Memory B cell (primary cell): ENCODE results near the gene ANKRD65.
"Not testable (repeated sequence)": the region's sequence is repeated elsewhere in the genome, so short reads cannot be mapped to it uniquely, and the experiment has no call there.

Experiments used
- ATAC-seq: fragments of 150-1000 bp; cut with Tn5 transposase; 2 replicates; pipeline ENCODE4 v1.10.0; 2021; ENCODE audit warnings: low read depth, mild to moderate bottlenecking, moderate library complexity
- DNase-seq, 2 donors: peaks; one replicate each; pipeline ENCODE4 v3.0.0; 2022; ENCODE audit warnings: low spot score in 2 of 2
- H3K27ac Mint-ChIP-seq: one replicate; pipeline ENCODE4 v1.8.0; 2022; ENCODE audit warnings: mild to moderate bottlenecking, moderate library complexity, mixed read lengths
- H3K27me3 Mint-ChIP-seq: one replicate; pipeline ENCODE4 v1.8.0; 2022; ENCODE audit warnings: mixed read lengths
- H3K36me3 Mint-ChIP-seq: one replicate; pipeline ENCODE4 v1.8.0; 2022; ENCODE audit warnings: mild to moderate bottlenecking, mixed read lengths
- H3K4me1 Mint-ChIP-seq: one replicate; pipeline ENCODE4 v1.8.0; 2022; ENCODE audit warnings: mixed read lengths
- H3K4me3 Mint-ChIP-seq: one replicate; pipeline ENCODE4 v1.8.0; 2022; ENCODE audit warnings: mild to moderate bottlenecking, moderate library complexity, mixed read lengths
- H3K9me3 Mint-ChIP-seq: one replicate; pipeline ENCODE4 v1.8.0; 2022; ENCODE audit warnings: mixed read lengths

Gene ANKRD65

GRCh38 chr1:1421147-1421906 is at the start of gene ANKRD65:
Gene ANKRD65, minus strand, starts transcription at chr1:1421276. Its CDS starts 271 bp downstream, at chr1:1421005.
- Mint-ChIP-seq H3K4me3 (peak within 1 kb of the TSS; percentile 58), H3K27me3 (peaks cover 21% of the 10 kb centered on the region), H3K27ac (no peak within 1 kb of the TSS), H3K4me1 (peaks cover 3% of the 10 kb centered on the region), H3K9me3 (no peaks in the 10 kb centered on the region), H3K36me3 (peaks cover 2% of the 10 kb centered on the region)
- ATAC-seq (no peak), DNase-seq (no peak)

- H3K36me3 Mint-ChIP-seq, H3K4me3 Mint-ChIP-seq, H3K9me3 Mint-ChIP-seq, DNase-seq, H3K27ac Mint-ChIP-seq, H3K27me3 Mint-ChIP-seq, ATAC-seq: not testable (repeated sequence)
- peaks cover 14% of the 10 kb centered on the region for H3K4me1 Mint-ChIP-seq
Measured at GRCh38 chr1:1468196-1468985, 47.3 kb upstream of the ANKRD65 start.

- Mint-ChIP-seq H3K4me3 (no peak overlapping the region), H3K4me1 (no peaks in the 10 kb centered on the region), H3K36me3 (no peaks in the 10 kb centered on the region), H3K27ac (no peak overlapping the region), H3K27me3 (peaks cover 2% of the 10 kb centered on the region), H3K9me3 (no peaks in the 10 kb centered on the region)
- no peak for ATAC-seq
- no peak for DNase-seq
Measured at GRCh38 chr1:1463312-1463711, 42.2 kb upstream of the ANKRD65 start.

GRCh38 chr1:1462318-1462966 is 41.4 kb upstream of the ANKRD65 start:
- no peaks in the 10 kb centered on the region for H3K4me1 Mint-ChIP-seq
- H3K9me3 Mint-ChIP-seq = no peaks in the 10 kb centered on the region
- peak overlapping the region; percentile 35 for H3K27ac Mint-ChIP-seq
- DNase-seq = peak in 1 of 2 donors; percentile 26
- peak; percentile 83 for ATAC-seq
- peaks cover 2% of the 10 kb centered on the region for H3K27me3 Mint-ChIP-seq
- peak overlapping the region; percentile 67 for H3K4me3 Mint-ChIP-seq
- no peaks in the 10 kb centered on the region for H3K36me3 Mint-ChIP-seq

GRCh38 chr1:1461721-1462317 is 40.7 kb upstream of the ANKRD65 start:
- Mint-ChIP-seq H3K4me1 (no peaks in the 10 kb centered on the region), H3K27ac (peak overlapping the region; percentile 35), H3K27me3 (peaks cover 4% of the 10 kb centered on the region), H3K4me3 (peak overlapping the region; percentile 67), H3K36me3 (no peaks in the 10 kb centered on the region), H3K9me3 (no peaks in the 10 kb centered on the region)
- DNase-seq (no peak), ATAC-seq (no peak)

GRCh38 chr1:1460540-1461130 is 39.6 kb upstream of the ANKRD65 start:
- H3K9me3 Mint-ChIP-seq = no peaks in the 10 kb centered on the region
- H3K36me3 Mint-ChIP-seq = no peaks in the 10 kb centered on the region
- H3K4me3 Mint-ChIP-seq = no peak overlapping the region
- no peaks in the 10 kb centered on the region for H3K4me1 Mint-ChIP-seq
- H3K27ac Mint-ChIP-seq = no peak overlapping the region
- no peak for DNase-seq
- peaks cover 1% of the 10 kb centered on the region for H3K27me3 Mint-ChIP-seq
- no peak for ATAC-seq

GRCh38 chr1:1459711-1460110 is 38.6 kb upstream of the ANKRD65 start:
- H3K27ac Mint-ChIP-seq, H3K36me3 Mint-ChIP-seq, H3K9me3 Mint-ChIP-seq, H3K4me3 Mint-ChIP-seq, H3K27me3 Mint-ChIP-seq, ATAC-seq, H3K4me1 Mint-ChIP-seq, DNase-seq: not testable (repeated sequence)

GRCh38 chr1:1459156-1459555 is 38.1 kb upstream of the ANKRD65 start:
- not testable (repeated sequence) for H3K9me3 Mint-ChIP-seq, H3K27ac Mint-ChIP-seq, H3K27me3 Mint-ChIP-seq, H3K4me3 Mint-ChIP-seq, H3K4me1 Mint-ChIP-seq, H3K36me3 Mint-ChIP-seq, ATAC-seq, DNase-seq

GRCh38 chr1:1456683-1457255 is 35.7 kb upstream of the ANKRD65 start:
- not testable (repeated sequence) for H3K4me3 Mint-ChIP-seq, H3K27ac Mint-ChIP-seq, H3K36me3 Mint-ChIP-seq, H3K27me3 Mint-ChIP-seq, ATAC-seq, DNase-seq, H3K9me3 Mint-ChIP-seq, H3K4me1 Mint-ChIP-seq

- DNase-seq, ATAC-seq, H3K27me3 Mint-ChIP-seq, H3K36me3 Mint-ChIP-seq, H3K27ac Mint-ChIP-seq, H3K4me3 Mint-ChIP-seq, H3K4me1 Mint-ChIP-seq, H3K9me3 Mint-ChIP-seq: not testable (repeated sequence)
Measured at GRCh38 chr1:1455934-1456333, 34.9 kb upstream of the ANKRD65 start.

- no peaks in the 10 kb centered on the region for H3K36me3 Mint-ChIP-seq
- no peak overlapping the region for H3K27ac Mint-ChIP-seq
- H3K4me3 Mint-ChIP-seq = no peak overlapping the region
- no peaks in the 10 kb centered on the region for H3K4me1 Mint-ChIP-seq
- no peak for ATAC-seq
- no peaks in the 10 kb centered on the region for H3K9me3 Mint-ChIP-seq
- no peak for DNase-seq
- H3K27me3 Mint-ChIP-seq = peaks cover 1% of the 10 kb centered on the region
Measured at GRCh38 chr1:1455366-1455884, 34.3 kb upstream of the ANKRD65 start.

- ATAC-seq, H3K27me3 Mint-ChIP-seq, H3K4me3 Mint-ChIP-seq, H3K27ac Mint-ChIP-seq, H3K4me1 Mint-ChIP-seq, H3K9me3 Mint-ChIP-seq, DNase-seq, H3K36me3 Mint-ChIP-seq: not testable (repeated sequence)
Measured at GRCh38 chr1:1454286-1455056, 33.4 kb upstream of the ANKRD65 start.

GRCh38 chr1:1452882-1453281 is 31.8 kb upstream of the ANKRD65 start:
- Mint-ChIP-seq H3K27ac (no peak overlapping the region), H3K27me3 (peaks cover 5% of the 10 kb centered on the region), H3K4me1 (no peaks in the 10 kb centered on the region), H3K9me3 (no peaks in the 10 kb centered on the region), H3K36me3 (no peaks in the 10 kb centered on the region), H3K4me3 (no peak overlapping the region)
- ATAC-seq (no peak), DNase-seq (no peak)
